Activated naive CD4-positive, alpha-beta T cell treated with anti-CD3 and anti-CD28 coated beads, Interleukin-2, amount 10 ng/mL, durations not matched to agents 7 days and 5 days (primary cell): ENCODE measurements around the gene COX19.
A peak's percentile ranks its signal among the peaks of the same experiment; 100 is the strongest.

Experiments
- CTCF ChIA-PET: fragments of 350-600 bp; sonication (Branson Sonifier 250); formaldehyde crosslinking; loops from one replicate; lab custom pipeline; 2021; ENCODE audit warnings: antibody characterized with exemption; lab: Charles Lee
- DNase-seq: peaks from one replicate; pipeline ENCODE4 v3.0.0-alpha.2; 2020
- H3K27ac Mint-ChIP-seq: one replicate; pipeline ENCODE4 v1.8.0; 2021; ENCODE audit warnings: mild to moderate bottlenecking, moderate library complexity, mixed read lengths
- H3K27me3 Mint-ChIP-seq: one replicate; pipeline ENCODE4 v1.8.0; 2021; ENCODE audit warnings: mild to moderate bottlenecking, mixed read lengths
- H3K36me3 Mint-ChIP-seq: one replicate; pipeline ENCODE4 v1.8.0; 2021; ENCODE audit warnings: mixed read lengths
- H3K4me1 Mint-ChIP-seq: one replicate; pipeline ENCODE4 v1.8.0; 2021; ENCODE audit warnings: mixed read lengths
- H3K4me3 Mint-ChIP-seq: one replicate; pipeline ENCODE4 v1.8.0; 2021; ENCODE audit warnings: mild to moderate bottlenecking, moderate library complexity, mixed read lengths
- H3K9me3 Mint-ChIP-seq: one replicate; pipeline ENCODE4 v1.8.0; 2021; ENCODE audit warnings: mixed read lengths

The COX19 gene

GRCh38 chr7:982511-983003 lies 7.2 kb upstream of the COX19 start:
- Mint-ChIP-seq H3K27ac (no peak overlapping the region), H3K4me3 (no peak overlapping the region), H3K4me1 (no peaks in the 10 kb centered on the region), H3K9me3 (no peaks in the 10 kb centered on the region), H3K27me3 (peaks cover 14% of the 10 kb centered on the region), H3K36me3 (no peaks in the 10 kb centered on the region)
- no peak for DNase-seq
- CTCF ChIA-PET: interaction anchor here (0.9 to 1.8 kb wide), 3 partner anchors 10 to 83 kb away, joined by 3 to 10 read pairs (median 3); partner anchors contain the start of gene ADAP1

GRCh38 chr7:981793-982510 lies 6.6 kb upstream of the COX19 start:
- Mint-ChIP-seq H3K27ac (no peak overlapping the region), H3K27me3 (peaks cover 14% of the 10 kb centered on the region), H3K4me3 (no peak overlapping the region), H3K9me3 (no peaks in the 10 kb centered on the region), H3K4me1 (no peaks in the 10 kb centered on the region), H3K36me3 (no peaks in the 10 kb centered on the region)
- CTCF ChIA-PET: interaction anchor here (0.9 to 1.8 kb wide), 3 partner anchors 11 to 84 kb away, joined by 3 to 10 read pairs (median 3); partner anchors contain the start of gene ADAP1
- no peak for DNase-seq

- Mint-ChIP-seq H3K27ac (no peak overlapping the region), H3K9me3 (no peaks in the 10 kb centered on the region), H3K27me3 (peaks cover 7% of the 10 kb centered on the region), H3K4me3 (no peak overlapping the region), H3K4me1 (no peaks in the 10 kb centered on the region), H3K36me3 (no peaks in the 10 kb centered on the region)
- DNase-seq: no peak
- CTCF ChIA-PET: no interaction called here
These were observed 4.7 kb upstream of the COX19 start for GRCh38 chr7:979886-980571.

DNA sequence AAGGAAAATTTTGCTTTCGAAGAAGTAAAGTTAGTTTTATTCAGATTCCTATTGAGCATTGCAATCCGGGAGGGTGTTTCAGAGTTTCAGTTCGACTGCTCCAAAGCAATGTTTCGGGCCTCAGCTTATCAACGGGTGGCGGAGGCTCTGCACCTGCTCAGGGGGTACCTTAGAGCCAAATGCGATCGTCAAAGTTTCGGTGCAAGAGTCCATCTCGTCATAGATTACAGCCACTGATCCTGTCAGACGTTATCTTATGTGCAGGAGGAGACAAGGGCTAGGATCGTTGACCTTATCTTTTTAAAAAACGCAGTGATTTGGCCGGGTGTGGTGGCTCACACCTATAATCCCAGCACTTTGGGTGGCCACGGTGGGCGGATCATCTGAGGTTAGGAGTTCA lies 3.8 kb upstream of the COX19 start:
- Mint-ChIP-seq H3K4me1 (peaks cover 6% of the 10 kb centered on the region), H3K27ac (no peak overlapping the region), H3K27me3 (peaks cover 7% of the 10 kb centered on the region), H3K36me3 (no peaks in the 10 kb centered on the region), H3K4me3 (no peak overlapping the region), H3K9me3 (no peaks in the 10 kb centered on the region)
- CTCF ChIA-PET: interaction anchor here (1.0 to 7.8 kb wide), 2 partner anchors 14 to 19 kb away, joined by 3 to 51 read pairs; no protein-coding TSS in a partner anchor
- DNase-seq: no peak

DNA sequence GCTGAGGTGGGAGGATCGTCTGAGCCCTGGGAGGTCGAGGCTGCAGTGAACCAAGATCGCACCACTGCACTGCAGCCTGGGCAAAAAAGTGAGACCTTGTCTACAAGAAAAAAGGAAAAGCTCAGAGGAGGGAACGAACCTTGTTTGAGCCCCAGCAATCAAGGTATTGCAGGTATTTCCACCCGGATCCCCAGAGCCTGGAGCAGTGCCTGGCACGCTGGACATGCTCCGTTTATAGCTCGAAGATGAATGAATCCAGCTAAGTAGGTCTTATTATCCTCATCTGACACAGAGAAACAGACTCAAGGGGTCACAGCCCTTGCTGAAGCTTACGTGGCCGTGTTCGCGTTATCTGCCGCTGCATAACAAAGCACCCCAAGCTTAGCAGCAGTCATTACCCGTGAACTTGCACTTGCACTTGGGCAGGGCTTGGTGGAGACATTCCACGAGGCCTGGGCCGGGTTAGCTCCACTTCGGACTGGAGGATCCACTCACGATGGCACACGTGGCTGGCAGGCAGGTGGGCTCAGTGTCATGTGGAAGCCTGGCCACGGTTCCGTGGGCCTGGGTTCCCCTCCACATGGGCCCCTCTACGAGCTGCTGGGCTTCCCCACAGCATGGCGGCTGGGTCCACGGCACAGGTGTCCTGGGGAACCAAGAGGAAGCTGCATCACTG lies 3.2 kb upstream of the COX19 start:
- Mint-ChIP-seq H3K36me3 (no peaks in the 10 kb centered on the region), H3K27ac (no peak overlapping the region), H3K27me3 (peaks cover 7% of the 10 kb centered on the region), H3K4me1 (peaks cover 9% of the 10 kb centered on the region), H3K4me3 (no peak overlapping the region), H3K9me3 (no peaks in the 10 kb centered on the region)
- no peak for DNase-seq
- CTCF ChIA-PET: interaction anchor here (0.6 to 7.8 kb wide), 3 partner anchors 14 to 66 kb away, joined by 3 to 51 read pairs (median 3); partner anchors contain the start of gene GPR146

DNA sequence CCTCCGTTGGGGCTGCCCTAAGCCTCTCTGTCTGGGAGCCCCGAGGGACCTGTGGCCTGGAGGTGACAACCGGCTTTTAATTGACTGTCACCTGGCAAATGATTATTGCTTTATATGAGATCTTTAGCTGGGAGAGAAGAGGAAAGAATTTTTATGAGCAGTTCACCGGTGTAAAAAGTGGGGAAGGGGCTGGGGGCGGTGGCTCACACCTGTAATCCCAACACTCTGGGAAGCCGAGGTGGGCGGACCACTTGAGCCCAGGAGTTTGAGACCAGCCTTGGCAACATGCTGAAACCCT lies 2.6 kb upstream of the COX19 start:
- Mint-ChIP-seq H3K36me3 (peaks cover 4% of the 10 kb centered on the region), H3K4me1 (peaks cover 15% of the 10 kb centered on the region), H3K9me3 (no peaks in the 10 kb centered on the region), H3K27ac (no peak overlapping the region), H3K27me3 (peaks cover 7% of the 10 kb centered on the region), H3K4me3 (no peak overlapping the region)
- DNase-seq: no peak
- CTCF ChIA-PET: interaction anchor here (0.6 to 7.8 kb wide), 3 partner anchors 15 to 67 kb away, joined by 3 to 51 read pairs (median 3); partner anchors contain the start of gene GPR146

- peaks cover 6% of the 10 kb centered on the region for H3K36me3 Mint-ChIP-seq
- peaks cover 7% of the 10 kb centered on the region for H3K27me3 Mint-ChIP-seq
- no peak overlapping the region for H3K4me3 Mint-ChIP-seq
- H3K4me1 Mint-ChIP-seq: peaks cover 18% of the 10 kb centered on the region
- no peaks in the 10 kb centered on the region for H3K9me3 Mint-ChIP-seq
- no peak overlapping the region for H3K27ac Mint-ChIP-seq
- CTCF ChIA-PET: interaction anchor here (0.6 to 7.8 kb wide), 2 partner anchors 15 to 67 kb away, joined by 3 to 51 read pairs; partner anchors contain the start of gene GPR146
- DNase-seq: no peak
These were observed 2.1 kb upstream of the COX19 start for GRCh38 chr7:977326-978048.

- no peak overlapping the region for H3K4me3 Mint-ChIP-seq
- peaks cover 7% of the 10 kb centered on the region for H3K27me3 Mint-ChIP-seq
- CTCF ChIA-PET: interaction anchor here (0.7 to 7.8 kb wide), 2 partner anchors 16 to 126 kb away, joined by 3 to 51 read pairs; no protein-coding TSS in a partner anchor
- no peak for DNase-seq
- peaks cover 23% of the 10 kb centered on the region for H3K4me1 Mint-ChIP-seq
- H3K27ac Mint-ChIP-seq: no peak overlapping the region
- peaks cover 12% of the 10 kb centered on the region for H3K36me3 Mint-ChIP-seq
- H3K9me3 Mint-ChIP-seq: no peaks in the 10 kb centered on the region
These were observed 1.6 kb upstream of the COX19 start for GRCh38 chr7:976901-977325.

DNA sequence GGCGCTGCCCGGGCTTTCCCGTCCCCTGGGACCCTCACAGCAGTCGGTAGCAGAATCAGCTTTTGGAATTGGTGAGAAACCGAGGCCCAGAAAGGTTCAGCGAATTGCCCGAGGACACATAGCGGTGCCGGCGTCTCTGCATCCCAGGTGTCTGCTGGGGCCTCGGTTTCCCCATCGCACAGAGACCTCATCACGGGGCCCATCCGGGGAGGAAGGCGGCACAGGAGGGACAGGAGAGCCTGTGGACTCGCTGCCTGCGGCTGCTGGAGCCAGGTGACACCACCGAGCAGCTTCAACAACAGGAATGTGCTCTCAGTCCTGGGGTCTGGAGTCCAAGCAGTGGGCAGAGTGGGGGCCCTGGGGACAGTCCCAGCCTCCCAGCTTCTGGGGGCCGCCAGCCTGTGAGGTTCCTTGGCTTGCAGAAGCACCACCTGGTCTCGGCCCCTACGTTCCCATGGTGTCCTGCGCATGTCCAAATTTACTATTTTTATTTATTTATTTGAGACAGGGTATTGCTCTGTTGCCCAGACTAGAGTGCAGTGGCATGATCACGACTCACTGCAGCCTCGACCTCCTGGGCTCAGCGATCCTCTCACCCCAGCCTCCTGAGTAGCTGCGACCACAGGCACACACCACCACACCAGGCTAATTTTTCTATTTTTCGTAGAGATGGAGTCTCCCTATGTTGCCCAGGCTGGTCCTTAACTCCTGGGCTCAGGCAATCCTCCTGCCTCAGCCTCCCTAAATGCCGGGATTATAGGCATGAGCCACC lies 539 bp upstream of the COX19 start:
- H3K4me1 Mint-ChIP-seq: peaks cover 29% of the 10 kb centered on the region
- peaks cover 7% of the 10 kb centered on the region for H3K27me3 Mint-ChIP-seq
- peak overlapping the region; percentile 90 for H3K4me3 Mint-ChIP-seq
- H3K36me3 Mint-ChIP-seq: peaks cover 18% of the 10 kb centered on the region
- no peaks in the 10 kb centered on the region for H3K9me3 Mint-ChIP-seq
- CTCF ChIA-PET: interaction anchor here (0.6 to 7.8 kb wide), 4 partner anchors 17 to 127 kb away, joined by 3 to 51 read pairs (median 4); no protein-coding TSS in a partner anchor
- DNase-seq: no peak
- H3K27ac Mint-ChIP-seq: peak overlapping the region; percentile 52

DNA sequence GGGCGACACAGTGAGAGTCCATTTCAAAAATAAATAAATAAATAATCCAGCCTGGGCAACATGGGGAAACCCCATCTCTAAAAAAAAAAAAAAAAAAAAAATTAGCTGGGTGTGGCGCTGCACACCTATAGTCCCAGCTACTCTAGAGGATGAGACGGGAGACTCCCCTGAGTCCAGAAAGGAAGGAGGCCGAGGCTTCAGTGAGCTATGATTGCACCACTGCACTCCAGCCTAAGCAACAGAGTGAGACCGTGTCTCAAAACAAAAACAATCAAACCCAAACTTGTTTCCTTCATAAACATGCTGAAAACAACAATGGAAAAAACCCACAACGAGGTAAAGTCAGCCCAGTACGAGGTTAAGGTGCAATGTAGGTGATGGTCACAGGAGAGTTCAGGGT lies 1.2 kb downstream of the COX19 start:
- Mint-ChIP-seq H3K4me1 (peaks cover 30% of the 10 kb centered on the region), H3K27me3 (no peaks in the 10 kb centered on the region), H3K36me3 (peaks cover 25% of the 10 kb centered on the region), H3K27ac (peak overlapping the region; percentile 93), H3K4me3 (peak overlapping the region; percentile 90), H3K9me3 (no peaks in the 10 kb centered on the region)
- DNase-seq: no peak
- CTCF ChIA-PET: interaction anchor here (1.1 to 7.8 kb wide), 5 partner anchors 15 to 92 kb away, joined by 3 to 51 read pairs (median 5); no protein-coding TSS in a partner anchor

DNA sequence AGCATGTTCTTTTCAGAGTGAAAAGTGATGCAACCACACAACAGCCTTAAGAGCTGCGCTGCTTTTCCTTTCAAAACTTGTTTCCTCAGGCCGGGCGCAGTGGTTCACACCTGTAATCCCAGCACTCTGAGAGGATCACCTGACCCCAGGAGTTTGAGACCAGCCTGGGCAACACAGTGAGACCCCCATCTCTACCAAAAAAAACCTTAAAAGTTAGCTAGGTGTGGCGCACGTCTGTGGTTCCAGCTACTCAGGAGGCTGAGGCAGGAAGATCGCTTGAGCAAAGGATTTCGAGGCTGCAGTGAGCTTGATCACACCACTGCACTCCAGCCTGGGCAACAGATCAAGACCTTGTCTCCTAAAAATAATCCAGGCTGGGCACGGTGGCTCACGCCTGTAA lies 2.0 kb downstream of the COX19 start:
- Mint-ChIP-seq H3K27me3 (no peaks in the 10 kb centered on the region), H3K4me1 (peaks cover 30% of the 10 kb centered on the region), H3K4me3 (peak overlapping the region; percentile 53), H3K9me3 (no peaks in the 10 kb centered on the region), H3K27ac (peak overlapping the region; percentile 62), H3K36me3 (peaks cover 25% of the 10 kb centered on the region)
- CTCF ChIA-PET: interaction anchor here (0.6 to 7.8 kb wide), 4 partner anchors 16 to 597 kb away, joined by 3 to 51 read pairs (median 3); no protein-coding TSS in a partner anchor
- DNase-seq: no peak

DNA sequence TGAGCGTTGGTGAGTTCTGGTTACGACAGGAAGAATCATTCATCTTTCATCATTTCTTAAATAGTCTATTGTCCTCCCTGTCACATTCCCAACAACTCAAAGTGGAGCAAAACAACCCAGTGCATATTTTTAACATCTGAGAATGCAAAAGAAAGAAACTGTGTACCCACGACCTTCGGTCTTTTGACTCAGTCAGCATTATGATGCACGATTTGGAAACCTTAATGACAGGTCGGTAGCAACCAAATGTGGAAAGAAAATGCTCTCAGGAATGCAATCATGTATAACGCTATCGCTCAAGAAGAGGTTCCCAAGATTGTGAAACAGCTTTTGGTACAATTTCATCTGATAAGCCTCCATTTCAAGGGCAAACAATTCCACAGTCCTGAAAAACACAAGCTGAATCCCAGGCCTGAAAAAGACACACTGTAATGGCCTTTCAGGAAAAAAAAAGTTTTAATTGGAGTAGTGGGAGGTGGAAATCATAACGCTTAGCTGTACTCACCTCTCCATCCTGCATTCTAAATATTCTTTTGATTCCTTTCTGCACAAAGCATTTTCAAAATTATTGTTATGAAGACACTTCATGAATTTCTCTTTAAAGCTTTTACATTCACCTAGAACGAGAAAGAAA lies 2.6 kb downstream of the COX19 start:
- no peak for DNase-seq
- no peak overlapping the region for H3K27ac Mint-ChIP-seq
- peaks cover 30% of the 10 kb centered on the region for H3K4me1 Mint-ChIP-seq
- CTCF ChIA-PET: interaction anchor here (1.2 to 7.8 kb wide), 2 partner anchors 20 to 65 kb away, joined by 3 to 51 read pairs; no protein-coding TSS in a partner anchor
- H3K27me3 Mint-ChIP-seq: no peaks in the 10 kb centered on the region
- peak overlapping the region; percentile 53 for H3K4me3 Mint-ChIP-seq
- peaks cover 28% of the 10 kb centered on the region for H3K36me3 Mint-ChIP-seq
- no peaks in the 10 kb centered on the region for H3K9me3 Mint-ChIP-seq
